Left renal cortex interstitium (tissue), 4 donors: ENCODE results near the gene LSM2. TPM values are rescaled to one million over a fixed set of nuclear protein-coding genes. Genes with fewer than 3 reads are reported as not detected.
A peak's percentile ranks its signal among the peaks of the same experiment; 100 is the strongest.
"Not testable (repeated sequence)": the region's sequence is repeated elsewhere in the genome, so short reads cannot be mapped to it uniquely, and the experiment has no call there.

Experiments used
- DNase-seq, 4 donors: peaks; one replicate each; pipeline ENCODE4 v3.0.0-alpha.2; 2013; ENCODE audit warnings: low read depth in 4 of 4, low spot score in 2 of 4, missing footprints in 1 of 4
- polyA plus RNA-seq, 4 donors: library from polyadenylated mRNA; unstranded; fragments of 120-200 nt; gene quantifications; one replicate each; pipeline ENCODE4 v1.2.1, GENCODE V29; 2013; ENCODE audit not compliant: insufficient read length in 4 of 4

Gene LSM2
- 10 to 100 TPM; 80.4 to 88.0 (median 84.9) TPM for polyA plus RNA-seq

DNA sequence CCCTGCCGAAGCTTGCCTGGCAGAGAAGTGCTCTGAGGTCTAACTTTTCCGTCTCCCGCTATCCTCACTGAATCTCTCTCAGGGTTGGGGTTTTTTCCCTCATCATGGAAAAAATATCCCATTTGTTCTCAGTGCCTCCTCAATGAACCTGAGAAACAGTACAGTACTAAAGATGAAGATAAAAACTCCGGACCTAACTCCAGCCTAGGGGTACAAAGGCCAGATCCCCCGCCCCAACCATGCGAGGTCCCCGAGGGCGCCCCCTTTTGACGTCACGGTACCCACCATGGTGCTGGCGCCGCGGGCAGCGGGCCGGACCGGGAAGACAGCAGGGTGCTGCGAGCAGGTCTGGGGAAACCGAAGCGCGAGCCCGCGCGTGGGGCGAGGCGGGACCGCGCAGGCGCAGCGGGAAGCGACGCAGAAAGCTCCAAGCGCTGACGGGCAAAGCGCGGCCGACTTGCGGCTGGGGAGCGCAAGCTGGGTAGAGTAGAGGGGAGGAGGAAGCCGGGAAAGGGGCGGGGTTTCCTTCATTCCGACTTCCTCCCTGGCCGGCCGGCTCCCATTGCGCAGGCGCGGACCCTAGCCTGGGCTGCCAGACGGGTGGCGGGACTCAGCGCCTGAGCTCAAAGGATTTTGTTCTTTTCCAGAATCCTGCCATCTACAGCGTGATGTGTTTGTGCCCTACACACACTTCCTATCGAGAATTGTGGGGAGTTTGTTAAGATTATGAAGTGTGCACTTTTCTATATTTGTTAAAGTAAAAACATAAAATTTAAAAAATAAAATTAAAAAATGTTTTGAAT, at the start of gene LSM2:
Gene LSM2, minus strand, starts transcription at position 497 of the 803 bp plus-strand sequence. Its CDS starts 209 bp downstream, at position 288.
- peak in 3 of 4 donors; percentile 93 to 96 (median 93) for DNase-seq

DNA sequence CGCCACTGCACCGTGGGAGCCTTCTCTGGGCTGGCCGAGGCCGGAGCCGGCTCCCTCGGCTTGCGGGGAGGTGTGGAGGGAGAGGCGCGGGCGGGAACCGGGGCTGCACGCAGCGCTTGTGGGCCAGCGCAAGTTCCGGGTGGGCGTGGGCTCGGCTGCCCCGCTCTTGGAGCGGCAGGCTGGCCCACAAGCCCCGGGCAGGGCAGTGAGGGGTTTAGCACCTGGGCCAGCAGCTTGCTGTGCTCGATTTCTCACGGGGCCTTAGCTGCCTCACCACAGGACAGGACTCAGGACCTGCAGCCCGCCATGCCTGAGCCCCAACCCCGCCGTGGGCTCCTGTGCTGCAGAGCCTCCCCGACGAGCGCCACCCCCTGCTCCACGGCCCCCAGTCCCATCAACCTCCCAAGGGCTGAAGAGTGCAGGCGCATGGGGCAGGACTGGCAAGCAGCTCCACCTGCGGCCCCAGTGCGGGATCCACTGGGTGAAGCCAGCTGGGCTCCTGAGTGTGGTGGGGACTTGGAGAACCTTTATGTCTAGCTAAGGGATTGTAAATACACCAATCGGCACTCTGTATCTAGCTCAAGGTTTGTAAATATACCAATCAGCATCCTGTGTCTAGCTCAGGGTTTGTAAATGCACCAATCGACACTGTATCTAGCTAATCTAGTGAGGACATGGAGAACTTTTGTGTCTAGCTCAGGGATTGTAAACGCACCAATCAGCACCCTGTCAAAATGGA, 45.4 kb upstream of the LSM2 start:
- DNase-seq = not testable (repeated sequence)

DNA sequence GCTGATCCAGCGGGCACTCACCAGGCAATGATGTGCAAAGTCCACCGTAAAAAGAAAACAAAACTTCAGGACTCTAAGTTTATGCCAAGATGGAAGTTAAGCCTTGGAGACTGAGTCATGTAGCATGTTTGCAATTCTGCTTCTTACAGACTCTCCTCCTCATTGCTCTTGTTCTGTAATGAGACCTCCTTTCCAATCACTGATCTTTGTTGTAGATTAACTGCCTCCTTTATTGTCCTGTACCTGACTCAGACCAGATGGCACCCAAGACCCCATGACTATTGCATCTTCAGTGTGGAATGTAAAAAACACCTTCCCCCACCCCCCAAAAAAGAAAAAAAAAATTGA, 44.7 kb upstream of the LSM2 start:
- DNase-seq = no peak

DNA sequence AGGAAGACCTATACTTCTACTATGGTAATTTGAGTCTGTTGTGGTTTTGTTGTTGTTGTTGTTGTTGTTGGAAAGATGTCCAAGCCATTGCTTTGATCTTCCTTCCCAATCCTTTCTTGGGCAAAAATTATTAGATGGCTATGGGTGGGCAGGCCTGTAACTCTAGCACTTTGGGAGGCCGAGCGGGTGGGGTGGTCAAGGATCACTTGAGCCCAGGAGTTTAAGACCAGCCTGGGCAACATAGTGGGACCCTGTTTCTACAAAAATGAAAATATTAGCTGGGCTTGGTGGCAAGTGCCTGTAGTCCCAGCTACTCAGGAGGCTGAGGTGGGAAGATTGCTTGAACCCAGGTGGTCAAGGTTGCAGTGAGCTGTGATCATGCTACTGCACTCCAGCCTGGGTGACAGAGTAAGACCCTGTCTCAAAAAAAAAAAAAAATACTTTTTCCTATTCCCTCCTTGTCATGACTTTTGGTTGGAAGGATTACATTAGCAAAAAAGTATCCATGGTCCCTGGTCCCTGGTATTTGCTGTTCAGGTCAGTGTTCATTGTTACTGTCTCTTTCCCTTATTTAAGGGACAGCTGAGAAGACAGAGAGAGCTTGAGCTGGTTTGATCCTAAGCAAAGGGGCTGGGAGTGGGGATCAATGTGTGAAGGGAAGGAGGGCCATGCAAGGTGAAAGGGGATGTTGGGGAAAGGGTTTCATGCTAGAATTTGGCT, 44.2 kb upstream of the LSM2 start:
- DNase-seq = no peak

DNA sequence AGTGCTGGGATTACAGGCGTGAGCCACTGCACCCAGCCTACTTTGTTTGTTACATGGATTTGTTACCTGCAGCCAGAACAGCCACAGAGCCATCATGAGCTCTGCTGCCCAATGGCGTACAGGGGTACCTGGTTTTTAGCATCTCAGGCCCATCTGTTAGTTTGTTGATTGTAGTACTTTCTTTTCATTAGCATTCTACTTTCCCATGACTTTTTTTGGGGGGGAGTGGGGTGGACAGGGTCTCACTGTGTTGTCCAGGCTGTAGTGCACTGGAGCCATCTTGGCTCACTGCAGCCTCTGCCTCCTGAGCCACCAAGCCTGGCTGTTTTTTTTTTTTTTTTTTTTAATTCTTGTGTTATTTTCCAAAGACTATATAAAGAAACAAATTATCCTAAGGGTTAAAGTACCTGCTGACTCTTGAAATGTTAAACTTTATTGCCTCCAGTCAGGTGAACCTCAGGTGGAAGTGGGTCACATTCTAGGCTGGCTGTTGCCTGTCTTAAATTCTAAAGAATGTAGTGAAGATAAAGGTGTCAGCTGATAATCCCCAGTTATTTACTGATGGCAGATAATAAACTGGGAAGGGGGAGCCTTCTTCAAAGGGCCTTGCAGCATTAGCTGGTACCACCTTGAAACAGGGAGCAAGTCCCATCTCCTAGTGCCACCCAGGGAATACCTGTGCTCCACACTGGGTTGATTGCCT, 40.7 kb upstream of the LSM2 start:
- no peak for DNase-seq

DNA sequence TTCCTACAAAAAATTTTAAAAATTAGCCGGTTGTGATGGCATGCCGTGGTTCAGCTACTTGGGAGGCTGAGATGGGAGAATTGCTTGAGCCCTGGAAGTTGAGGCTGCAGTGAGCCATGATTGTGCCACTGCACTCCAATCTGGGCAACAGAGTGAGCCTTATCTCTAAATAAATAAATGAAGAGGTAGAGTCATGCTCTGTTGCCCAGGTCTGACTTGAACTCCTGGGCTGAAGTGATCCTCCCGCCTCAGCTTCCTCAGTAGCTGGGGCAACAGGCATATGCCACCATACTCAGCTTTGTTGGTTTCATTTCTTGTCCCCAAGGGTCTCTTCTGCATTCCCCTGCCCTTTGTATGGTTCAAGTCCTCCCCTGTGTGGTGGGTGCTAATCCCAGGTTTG, 37.7 kb upstream of the LSM2 start:
- no peak for DNase-seq

DNA sequence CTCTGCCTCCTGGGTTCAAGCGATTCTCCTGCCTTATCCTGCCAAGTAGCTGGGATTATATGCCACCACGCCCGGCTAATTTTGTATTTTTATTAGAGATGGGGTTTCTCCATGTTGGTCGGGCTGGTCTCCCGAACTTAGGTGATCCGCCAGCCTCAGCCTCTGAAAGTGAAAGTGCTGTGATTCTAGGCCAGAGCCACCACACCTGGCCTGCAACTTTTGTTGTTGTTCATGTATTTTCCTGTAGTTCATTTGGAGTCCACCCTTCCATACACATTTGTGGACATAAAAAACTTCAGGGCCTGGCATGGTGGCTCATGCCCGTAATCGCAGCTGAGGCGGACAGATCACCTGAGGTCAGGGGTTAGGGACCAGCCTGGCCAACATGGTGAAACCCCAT, 35.3 kb upstream of the LSM2 start:
- DNase-seq = no peak

DNA sequence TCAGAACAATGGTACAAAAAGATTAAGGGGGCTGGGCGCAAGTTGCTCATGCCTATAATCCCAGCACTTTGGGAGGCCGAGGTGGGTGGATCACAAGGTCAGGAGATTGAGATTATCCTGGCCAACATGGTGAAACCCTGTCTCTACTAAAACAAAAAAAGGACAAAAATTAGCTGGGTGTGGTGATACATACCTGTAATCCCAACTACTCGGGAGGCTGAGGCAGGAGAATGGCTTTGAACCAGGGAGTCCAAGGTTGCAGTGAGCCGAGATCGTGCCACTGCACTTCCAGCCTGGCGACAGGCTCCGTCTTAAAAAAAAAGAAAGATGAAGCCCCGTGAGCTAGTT, 33.0 kb upstream of the LSM2 start:
- not testable (repeated sequence) for DNase-seq

DNA sequence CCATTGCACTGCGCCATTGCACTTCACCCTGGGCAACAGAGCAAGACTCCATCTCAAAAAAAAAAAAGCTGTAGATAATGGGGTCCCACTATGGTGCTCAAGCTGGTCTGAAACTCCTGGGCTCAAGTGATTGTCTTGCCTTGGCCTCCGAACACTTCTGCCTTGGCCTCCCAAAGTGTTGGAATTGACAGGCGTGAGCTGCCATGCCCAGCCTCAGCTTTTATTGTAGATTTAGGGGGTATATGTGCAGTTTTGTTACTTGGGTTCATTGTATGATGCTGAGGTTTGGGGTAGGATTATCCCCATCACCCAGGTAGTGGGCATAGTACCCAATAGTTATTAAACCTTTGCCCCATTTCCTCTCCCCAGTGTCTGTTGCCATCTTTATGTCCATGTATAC, 32.2 kb upstream of the LSM2 start:
- DNase-seq = no peak

DNA sequence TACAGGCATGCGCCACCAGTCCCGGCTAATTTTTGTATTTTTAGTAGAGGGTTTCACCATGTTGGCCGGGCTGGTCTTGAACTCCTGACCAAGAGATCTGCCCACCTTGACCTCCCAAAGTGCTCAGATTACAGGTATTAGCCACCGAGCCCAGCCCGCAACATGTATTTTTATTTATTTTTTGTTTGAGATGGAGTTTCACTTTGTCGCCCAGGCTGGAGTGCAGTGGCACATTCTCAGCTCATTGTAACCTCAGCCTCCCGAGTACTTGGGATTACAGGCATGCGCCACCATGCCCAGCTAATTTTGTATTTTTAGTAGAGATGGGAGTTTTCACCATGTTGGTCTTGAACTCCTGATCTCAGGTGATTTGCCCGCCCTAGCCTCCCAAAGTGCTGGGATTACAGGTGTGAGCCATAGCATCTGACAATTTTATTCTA, 31.4 kb upstream of the LSM2 start:
- not testable (repeated sequence) for DNase-seq

DNA sequence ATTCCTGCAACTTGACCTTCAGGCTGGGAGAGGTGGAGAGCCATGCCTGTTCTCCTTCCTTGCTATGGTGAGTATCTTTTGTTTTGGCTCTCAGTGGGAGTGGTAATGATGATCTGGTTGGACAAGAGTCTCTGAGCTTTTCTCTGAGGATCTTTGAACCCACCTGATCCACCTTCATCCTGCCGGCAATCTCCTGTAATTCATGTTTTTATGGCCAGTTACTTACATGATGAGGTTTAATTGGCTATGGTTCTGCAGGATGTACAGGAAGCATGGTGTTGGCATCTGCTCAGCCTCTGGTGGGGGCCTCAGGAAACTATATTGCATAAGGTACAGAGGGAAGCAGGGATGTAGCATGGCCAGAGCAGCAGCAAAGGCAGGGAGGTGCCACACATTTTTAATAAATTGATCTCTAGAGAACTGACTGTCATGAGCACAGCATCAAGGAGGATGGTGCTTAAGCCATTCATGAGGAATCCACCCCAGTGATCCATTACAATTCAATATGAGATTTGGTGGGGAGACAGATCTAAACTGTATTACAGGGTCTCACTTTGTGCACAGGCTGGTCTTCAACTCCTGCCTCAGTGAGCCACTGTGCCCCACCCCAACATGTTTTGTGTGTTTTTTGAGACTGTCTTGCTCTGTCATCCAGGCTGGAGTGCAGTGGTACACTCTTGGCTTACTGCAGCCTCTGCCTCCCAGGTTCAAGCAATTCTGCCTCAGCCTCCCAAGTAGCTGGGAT, 30.8 kb upstream of the LSM2 start:
- DNase-seq = no peak

DNA sequence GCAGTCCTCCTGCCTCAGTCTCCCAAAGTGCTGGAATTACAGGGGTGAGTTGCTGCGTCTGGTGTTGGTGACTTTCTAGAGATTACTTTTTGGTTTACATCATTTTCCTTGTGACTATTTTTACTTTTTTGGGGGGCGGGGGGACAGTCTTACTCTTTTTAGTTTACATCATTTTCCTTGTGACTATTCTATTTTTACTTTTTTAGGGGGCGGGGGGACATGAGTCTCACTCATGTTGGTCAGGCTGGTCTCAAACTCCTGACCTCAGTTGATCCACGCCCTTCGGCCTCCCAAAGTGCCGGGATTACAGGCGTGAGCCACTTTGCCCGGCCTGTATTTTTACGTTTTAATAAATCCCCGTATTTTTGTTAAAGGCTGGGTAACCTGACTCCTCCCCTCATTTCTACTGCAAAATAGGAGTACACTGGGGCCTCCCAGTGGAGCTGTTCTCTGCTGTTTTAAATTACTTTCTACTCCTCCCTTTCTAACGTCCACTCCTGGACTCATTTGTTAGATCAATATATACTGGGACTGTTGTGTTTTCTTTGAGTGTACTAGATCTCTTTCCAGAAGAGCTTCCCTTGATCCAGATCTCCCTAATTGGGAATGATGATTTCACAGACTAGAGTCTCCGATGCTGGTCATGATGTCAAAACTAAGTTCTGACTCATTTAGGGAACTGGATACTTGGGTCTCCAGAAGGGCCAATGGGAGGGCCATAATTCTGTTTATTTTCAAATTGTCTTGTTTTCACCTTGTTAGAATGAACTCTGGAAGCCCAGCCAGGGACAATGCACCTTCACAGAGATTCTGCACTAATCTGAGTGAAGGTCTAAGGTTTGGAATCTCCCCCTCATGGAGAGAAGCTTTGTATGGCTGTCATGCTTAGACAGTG, 30.0 kb upstream of the LSM2 start:
- DNase-seq = no peak

DNA sequence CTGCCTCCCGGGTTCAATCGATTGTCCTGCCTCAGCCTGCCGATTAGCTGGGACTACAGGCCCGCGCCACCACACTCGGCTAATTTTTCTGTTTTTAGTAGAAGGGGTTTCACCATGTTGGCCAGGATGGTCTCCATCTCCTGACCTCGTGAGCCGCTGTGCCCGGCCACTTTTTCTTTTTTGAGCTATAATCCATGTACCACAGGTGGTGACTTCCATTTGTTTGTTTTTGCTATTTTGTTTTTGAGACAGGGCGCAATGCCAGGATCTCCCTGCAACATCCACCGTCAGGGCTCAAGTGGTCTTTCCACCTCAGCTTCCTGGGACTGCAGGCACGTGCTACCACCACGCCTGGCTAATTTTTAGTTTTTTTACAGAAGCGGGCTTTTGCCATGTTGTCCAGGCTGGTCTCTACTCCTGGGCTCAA, 29.3 kb upstream of the LSM2 start:
- no peak for DNase-seq

DNA sequence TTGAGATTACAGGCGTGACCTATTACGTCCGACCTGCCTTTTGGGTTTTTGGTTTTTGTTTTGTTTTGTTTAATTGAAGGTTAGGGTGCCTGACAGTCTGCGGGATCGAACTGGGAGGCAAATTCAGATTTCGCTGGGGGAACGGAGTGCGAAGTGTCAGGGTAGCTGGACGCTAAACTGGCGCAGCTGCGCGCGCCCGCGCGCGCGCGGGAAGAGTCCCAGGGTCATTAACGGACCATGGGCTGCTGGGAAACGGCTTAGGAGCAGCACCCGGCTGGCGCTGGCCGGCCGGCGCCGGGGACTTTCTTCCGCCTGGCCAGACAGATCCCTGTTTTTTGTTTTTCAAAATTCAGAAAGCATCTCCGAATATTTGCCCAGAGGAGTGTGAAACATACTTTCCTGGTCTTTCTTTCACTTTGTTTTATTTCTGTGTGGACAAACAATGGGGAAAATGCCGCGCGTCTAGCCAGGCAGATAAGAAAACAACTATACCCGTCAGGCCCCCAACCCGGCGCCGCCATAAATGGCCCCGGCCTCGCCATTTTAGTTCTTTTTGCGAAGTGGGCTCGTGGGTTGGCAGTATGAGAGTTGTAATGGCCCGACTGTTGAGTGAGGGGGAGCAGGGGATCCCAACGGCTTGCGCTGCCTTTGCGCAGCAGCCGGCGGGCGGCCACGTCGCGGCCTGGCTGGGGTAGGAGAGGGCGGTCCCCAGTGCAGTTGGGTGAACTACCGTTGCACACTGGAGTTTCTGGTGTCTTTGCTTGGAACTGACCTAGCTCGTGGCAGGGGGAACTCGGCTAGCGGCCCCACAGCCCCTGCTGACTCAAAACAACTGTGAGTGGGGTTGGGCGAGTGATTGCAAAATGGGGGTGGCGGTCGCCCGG, 27.8 kb upstream of the LSM2 start:
- DNase-seq = peak; percentile 89 to 94 (median 91)

DNA sequence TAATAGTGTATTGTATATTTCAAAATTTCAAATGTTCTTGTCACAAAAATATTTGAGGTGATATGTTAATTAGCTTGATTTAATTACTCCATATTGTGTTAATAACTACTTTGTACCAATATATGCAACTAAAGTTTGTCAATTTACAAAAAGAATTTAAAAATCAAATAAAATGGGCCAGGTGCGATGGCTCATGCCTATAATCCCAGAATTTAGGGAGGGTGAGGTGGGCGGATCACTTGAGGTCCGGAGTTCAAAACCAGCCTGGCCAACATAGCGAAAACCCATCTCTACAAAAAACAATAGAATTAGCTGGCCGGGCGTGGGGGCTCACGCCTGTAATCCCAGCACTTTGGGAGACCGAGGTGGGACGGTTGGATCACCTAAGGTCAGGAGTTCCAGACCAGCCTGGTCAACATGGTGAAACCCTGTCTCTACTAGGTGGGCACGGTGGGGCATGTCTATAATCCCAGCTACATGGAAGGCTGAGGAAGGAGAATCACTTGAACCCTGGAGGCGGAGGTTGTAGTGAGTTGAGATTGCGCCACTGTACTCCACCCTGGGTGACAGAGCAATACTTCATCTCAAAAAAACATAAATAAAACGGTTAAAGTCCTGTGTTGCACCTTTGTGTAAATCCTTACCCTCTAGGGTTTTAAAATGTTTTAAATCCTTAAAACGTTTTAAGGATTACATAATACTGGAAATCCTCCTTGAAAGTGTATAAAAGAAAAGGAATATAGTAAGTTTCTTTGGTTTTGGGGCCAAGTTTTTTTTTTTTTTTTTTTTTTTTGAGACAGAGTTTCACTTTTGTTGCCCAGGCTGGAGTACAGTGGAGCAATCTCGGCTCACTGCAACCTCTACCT, 24.8 kb upstream of the LSM2 start:
- no peak for DNase-seq

DNA sequence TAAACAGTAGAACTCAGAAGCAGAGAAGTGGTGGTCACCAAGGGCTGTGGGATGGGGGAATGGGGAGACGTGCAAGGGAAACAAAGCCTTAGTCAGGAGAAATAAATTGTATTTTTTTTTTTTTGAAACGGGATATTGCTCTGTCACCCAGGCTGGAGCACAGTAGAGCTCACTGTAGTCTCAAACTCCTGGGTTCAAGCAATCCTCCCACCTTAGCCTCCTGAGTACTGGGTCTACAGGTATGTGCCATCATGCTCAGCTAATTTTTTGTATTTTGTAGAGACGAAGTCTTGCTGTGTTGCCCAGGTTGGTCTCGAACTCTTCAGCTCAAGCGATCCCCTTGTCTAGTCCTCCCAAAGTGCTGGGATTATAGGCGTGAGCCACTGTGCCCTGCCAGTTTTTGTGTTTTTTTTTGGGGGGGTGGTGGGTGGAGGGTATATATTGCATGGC, 24.1 kb upstream of the LSM2 start:
- DNase-seq = no peak
